OCI-LY7 (cell line): Measurements from ENCODE around the gene FCGBP. TPM values are rescaled to one million over a fixed set of nuclear protein-coding genes. Genes with fewer than 3 reads are reported as not detected.

Experiments used
- total RNA-seq, 2 experiments: library from RNA; depleted of rRNA in 1 of 2; stranded (reverse); fragments of >200 nt in 1 of 2; shearing (Covaris generic) in 1 of 2; gene quantifications; 2 replicates each; pipeline ENCODE4 v1.2.3, GENCODE V29; 2014 to 2022

The FCGBP gene
- total RNA-seq, 2 experiments from 2014 or later = 0.41 to 1.7 TPM

Other genes with a start within 250 kb of the FCGBP start
- not detected in 2 replicates for gene LGALS14, start 230.2 kb downstream of the FCGBP start, total RNA-seq (2014; rRNA removed; shearing (Covaris generic))
- not detected in 2 replicates for gene LGALS14, start 230.2 kb downstream of the FCGBP start, total RNA-seq (2022)
- gene CLC, start 196.6 kb downstream of the FCGBP start, total RNA-seq (2014; rRNA removed; shearing (Covaris generic)) = not detected in 2 replicates
- not detected in 2 replicates for gene CLC, start 196.6 kb downstream of the FCGBP start, total RNA-seq (2022)
- gene LEUTX, start 155.8 kb downstream of the FCGBP start, total RNA-seq (2014; rRNA removed; shearing (Covaris generic)) = not detected in 2 replicates
- gene LEUTX, start 155.8 kb downstream of the FCGBP start, total RNA-seq (2022) = not detected in 2 replicates
- 2.0 and 3.0 TPM in 2 replicates for gene DYRK1B, start 100.5 kb downstream of the FCGBP start, total RNA-seq (2014; rRNA removed; shearing (Covaris generic))
- gene DYRK1B, start 100.5 kb downstream of the FCGBP start, total RNA-seq (2022) = 7.4 and 9.2 TPM in 2 replicates
- gene FBL, start 88.3 kb downstream of the FCGBP start, total RNA-seq (2014; rRNA removed; shearing (Covaris generic)) = 305 and 336 TPM in 2 replicates
- gene FBL, start 88.3 kb downstream of the FCGBP start, total RNA-seq (2022) = 365 and 376 TPM in 2 replicates
- gene PSMC4, start 36.5 kb upstream of the FCGBP start, total RNA-seq (2014; rRNA removed; shearing (Covaris generic)) = 82.3 and 94.3 TPM in 2 replicates
- gene PSMC4, start 36.5 kb upstream of the FCGBP start, total RNA-seq (2022) = 73.6 and 78.0 TPM in 2 replicates
- gene ZNF546, start 62.4 kb upstream of the FCGBP start, total RNA-seq (2014; rRNA removed; shearing (Covaris generic)) = 2.3 and 5.0 TPM in 2 replicates
- gene ZNF546, start 62.4 kb upstream of the FCGBP start, total RNA-seq (2022) = 9.3 and 11.5 TPM in 2 replicates
- 20.0 and 27.9 TPM in 2 replicates for gene ZNF780B, start 121.6 kb upstream of the FCGBP start, total RNA-seq (2014; rRNA removed; shearing (Covaris generic))
- gene ZNF780B, start 121.6 kb upstream of the FCGBP start, total RNA-seq (2022) = 21.0 and 27.5 TPM in 2 replicates
- 7.8 and 13.0 TPM in 2 replicates for gene ZNF780A, start 156.3 kb upstream of the FCGBP start, total RNA-seq (2014; rRNA removed; shearing (Covaris generic))
- 18.3 and 21.9 TPM in 2 replicates for gene ZNF780A, start 156.3 kb upstream of the FCGBP start, total RNA-seq (2022)